Peyer's patch (tissue), 4 donors: ENCODE data around the gene GDF7. TPM values are rescaled to one million over a fixed set of nuclear protein-coding genes. Genes with fewer than 3 reads are reported as not detected.

Experiments used
- DNase-seq, 3 donors: peaks; one replicate each; pipeline ENCODE4 v3.0.0-alpha.2; 2017 to 2019
- H3K27ac ChIP-seq, 4 donors: fragments of 200-600 bp; sonication (generic); one replicate each; pipeline ENCODE4 v1.5.1; 2016 to 2019
- H3K27me3 ChIP-seq, 2 donors: fragments of 200-600 bp; sonication (generic); one replicate each; pipeline ENCODE4 v1.5.1; 2019
- H3K36me3 ChIP-seq, 3 donors: fragments of 200-600 bp; sonication (generic); one replicate each; pipeline ENCODE4 v1.5.1; 2016 to 2019
- H3K4me1 ChIP-seq, 4 donors: fragments of 200-600 bp; sonication (generic); one replicate each; pipeline ENCODE4 v1.5.1; 2016 to 2019
- H3K4me3 ChIP-seq, 4 donors: fragments of 200-600 bp; sonication (generic); 1 replicate in 3 of 4; 2 replicates in 1 of 4; pipeline ENCODE4 v1.5.1; 2016 to 2019; ENCODE audit warnings: mild to moderate bottlenecking in 1 of 4
- H3K9me3 ChIP-seq, 4 donors: fragments of 200-600 bp; sonication (generic); one replicate each; pipeline ENCODE4 v1.5.1; 2016 to 2019; ENCODE audit warnings: mild to moderate bottlenecking in 1 of 4
- POLR2A ChIP-seq, 2 donors: fragments of 450-650 bp; IDR thresholded peaks; one replicate each; pipeline ENCODE4 v1.5.1; 2017; ENCODE audit warnings: antibody characterized with exemption in 2 of 2, mild to moderate bottlenecking in 2 of 2, moderate library complexity in 2 of 2
- total RNA-seq, 4 donors: library from RNA; depleted of rRNA; stranded (reverse); fragments of >200 nt; gene quantifications; one replicate each; pipeline ENCODE4 v1.1.0, GENCODE V29; 2016
- TF ChIP-seq, protein P1 (sequence below), 6 experiments: fragments of 450-650 bp in 4 of 6; fragments of 200-600 bp in 2 of 6; sonication (generic) in 1 of 6; IDR thresholded peaks; one replicate each; pipeline ENCODE4 v1.5.1; 2017 to 2019; ENCODE audit warnings: antibody characterized with exemption in 6 of 6, mild to moderate bottlenecking in 3 of 6, moderate library complexity in 1 of 6

The GDF7 gene
- total RNA-seq, 4 donors from 2014 or later = 0.09 to 1.7 (median 0.38) TPM

- peak in 2 of 3 donors; percentile 16 to 34 for DNase-seq
- H3K9me3 ChIP-seq = no peaks in the 10 kb centered on the region
- no peak overlapping the region for H3K4me3 ChIP-seq
- no peak overlapping the region for H3K27ac ChIP-seq
- TF ChIP-seq, protein P1, sequence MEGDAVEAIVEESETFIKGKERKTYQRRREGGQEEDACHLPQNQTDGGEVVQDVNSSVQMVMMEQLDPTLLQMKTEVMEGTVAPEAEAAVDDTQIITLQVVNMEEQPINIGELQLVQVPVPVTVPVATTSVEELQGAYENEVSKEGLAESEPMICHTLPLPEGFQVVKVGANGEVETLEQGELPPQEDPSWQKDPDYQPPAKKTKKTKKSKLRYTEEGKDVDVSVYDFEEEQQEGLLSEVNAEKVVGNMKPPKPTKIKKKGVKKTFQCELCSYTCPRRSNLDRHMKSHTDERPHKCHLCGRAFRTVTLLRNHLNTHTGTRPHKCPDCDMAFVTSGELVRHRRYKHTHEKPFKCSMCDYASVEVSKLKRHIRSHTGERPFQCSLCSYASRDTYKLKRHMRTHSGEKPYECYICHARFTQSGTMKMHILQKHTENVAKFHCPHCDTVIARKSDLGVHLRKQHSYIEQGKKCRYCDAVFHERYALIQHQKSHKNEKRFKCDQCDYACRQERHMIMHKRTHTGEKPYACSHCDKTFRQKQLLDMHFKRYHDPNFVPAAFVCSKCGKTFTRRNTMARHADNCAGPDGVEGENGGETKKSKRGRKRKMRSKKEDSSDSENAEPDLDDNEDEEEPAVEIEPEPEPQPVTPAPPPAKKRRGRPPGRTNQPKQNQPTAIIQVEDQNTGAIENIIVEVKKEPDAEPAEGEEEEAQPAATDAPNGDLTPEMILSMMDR (IDR thresholded peaks at IDR 0.05) = no peak
- TF ChIP-seq POLR2A (IDR thresholded peaks at IDR 0.05) = no peak
- peaks cover 0 to 26% (median 0%) of the 10 kb centered on the region in 4 donors for H3K4me1 ChIP-seq
- H3K36me3 ChIP-seq = peaks cover 0 to 49% (median 0%) of the 10 kb centered on the region in 3 donors
- no peaks in the 10 kb centered on the region for H3K27me3 ChIP-seq
Observed at GRCh38 chr2:20623241-20623640, 43.7 kb upstream of the GDF7 start.

DNA sequence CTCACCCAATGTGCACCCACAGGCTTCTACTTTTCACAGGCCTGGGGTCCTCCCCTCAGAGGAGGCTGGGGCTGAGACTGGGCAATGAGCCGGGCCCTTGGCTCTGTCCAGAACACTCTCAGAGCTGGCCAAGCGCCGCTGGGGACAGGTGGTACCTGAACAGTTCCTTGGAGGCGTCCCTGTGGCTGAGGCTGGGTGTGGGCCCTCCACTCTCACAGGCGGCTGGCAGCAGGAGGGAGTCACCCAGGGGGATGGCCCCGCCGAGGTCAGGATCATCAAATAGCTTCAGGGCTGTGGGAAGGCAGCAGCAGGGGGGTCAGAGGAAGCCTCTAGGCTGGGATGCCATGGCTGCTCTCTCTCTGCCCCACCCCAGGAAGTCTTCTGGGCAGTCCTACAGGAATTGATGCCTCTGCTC is 43.2 kb upstream of the GDF7 start:
- no peak overlapping the region for H3K27ac ChIP-seq
- H3K4me3 ChIP-seq = no peak overlapping the region
- peaks cover 0 to 21% (median 0%) of the 10 kb centered on the region in 4 donors for H3K4me1 ChIP-seq
- DNase-seq = peak in 2 of 3 donors; percentile 34 to 35
- H3K27me3 ChIP-seq = no peaks in the 10 kb centered on the region
- TF ChIP-seq, protein P1 (IDR thresholded peaks at IDR 0.05) = no peak
- TF ChIP-seq POLR2A (IDR thresholded peaks at IDR 0.05) = no peak
- H3K9me3 ChIP-seq = no peaks in the 10 kb centered on the region
- peaks cover 0 to 49% (median 0%) of the 10 kb centered on the region in 3 donors for H3K36me3 ChIP-seq

DNA sequence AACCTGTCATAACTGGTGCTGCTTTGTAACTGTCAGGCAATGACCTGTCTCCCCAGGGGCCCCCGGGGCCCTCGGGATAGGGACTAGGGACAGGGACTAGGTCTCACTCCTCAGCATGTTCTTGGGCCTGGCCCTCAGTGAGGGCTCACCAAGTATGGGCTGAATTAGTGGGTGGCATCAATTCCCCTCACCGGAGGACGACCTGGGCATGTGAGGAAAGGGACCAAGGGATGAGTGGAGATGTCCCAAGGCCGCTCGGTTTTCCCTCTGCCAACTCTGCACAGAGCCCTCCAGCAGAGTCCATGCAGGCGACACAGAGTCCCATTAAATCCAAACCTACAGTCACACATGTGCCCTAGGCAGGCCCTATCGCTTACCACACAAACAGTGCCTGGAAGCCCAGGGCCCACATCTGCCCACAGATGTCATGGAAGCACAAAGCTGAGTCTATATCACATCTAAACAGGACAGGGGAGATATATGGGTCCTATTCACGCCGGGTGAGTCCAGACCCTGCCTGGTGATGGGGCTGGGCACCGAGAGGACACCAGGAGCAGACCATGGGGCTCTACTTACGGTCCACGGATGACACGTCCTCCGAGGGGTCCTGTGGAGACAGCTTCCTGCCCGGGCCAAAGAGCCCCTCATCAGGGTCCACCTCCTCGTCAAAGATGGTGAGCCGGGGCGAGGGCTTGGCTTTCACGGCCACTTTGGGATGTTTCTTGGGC is 42.6 kb upstream of the GDF7 start:
- Histone ChIP-seq H3K4me1 (peaks cover 0 to 15% (median 0%) of the 10 kb centered on the region in 4 donors), H3K27ac (peak overlapping the region in 1 of 4 donors; percentile 62), H3K9me3 (no peaks in the 10 kb centered on the region), H3K36me3 (peaks cover 0 to 49% (median 0%) of the 10 kb centered on the region in 3 donors), H3K4me3 (no peak overlapping the region), H3K27me3 (no peaks in the 10 kb centered on the region)
- DNase-seq = peak in 2 of 3 donors; percentile 36 to 40
- TF ChIP-seq, protein P1 (IDR thresholded peaks at IDR 0.05) = no peak
- TF ChIP-seq POLR2A (IDR thresholded peaks at IDR 0.05) = no peak

GRCh38 chr2:20624884-20625485 is 42.0 kb upstream of the GDF7 start:
- peak in 2 of 3 donors; percentile 39 to 40 for DNase-seq
- Histone ChIP-seq H3K4me3 (no peak overlapping the region), H3K36me3 (peaks cover 0 to 49% (median 0%) of the 10 kb centered on the region in 3 donors), H3K27me3 (no peaks in the 10 kb centered on the region), H3K4me1 (peaks cover 0 to 12% (median 0%) of the 10 kb centered on the region in 4 donors), H3K27ac (peak overlapping the region in 3 of 4 donors; percentile 10 to 68 (median 62)), H3K9me3 (no peaks in the 10 kb centered on the region)
- TF ChIP-seq, protein P1 (IDR thresholded peaks at IDR 0.05) = no peak
- no peak for TF ChIP-seq POLR2A (IDR thresholded peaks at IDR 0.05)

DNA sequence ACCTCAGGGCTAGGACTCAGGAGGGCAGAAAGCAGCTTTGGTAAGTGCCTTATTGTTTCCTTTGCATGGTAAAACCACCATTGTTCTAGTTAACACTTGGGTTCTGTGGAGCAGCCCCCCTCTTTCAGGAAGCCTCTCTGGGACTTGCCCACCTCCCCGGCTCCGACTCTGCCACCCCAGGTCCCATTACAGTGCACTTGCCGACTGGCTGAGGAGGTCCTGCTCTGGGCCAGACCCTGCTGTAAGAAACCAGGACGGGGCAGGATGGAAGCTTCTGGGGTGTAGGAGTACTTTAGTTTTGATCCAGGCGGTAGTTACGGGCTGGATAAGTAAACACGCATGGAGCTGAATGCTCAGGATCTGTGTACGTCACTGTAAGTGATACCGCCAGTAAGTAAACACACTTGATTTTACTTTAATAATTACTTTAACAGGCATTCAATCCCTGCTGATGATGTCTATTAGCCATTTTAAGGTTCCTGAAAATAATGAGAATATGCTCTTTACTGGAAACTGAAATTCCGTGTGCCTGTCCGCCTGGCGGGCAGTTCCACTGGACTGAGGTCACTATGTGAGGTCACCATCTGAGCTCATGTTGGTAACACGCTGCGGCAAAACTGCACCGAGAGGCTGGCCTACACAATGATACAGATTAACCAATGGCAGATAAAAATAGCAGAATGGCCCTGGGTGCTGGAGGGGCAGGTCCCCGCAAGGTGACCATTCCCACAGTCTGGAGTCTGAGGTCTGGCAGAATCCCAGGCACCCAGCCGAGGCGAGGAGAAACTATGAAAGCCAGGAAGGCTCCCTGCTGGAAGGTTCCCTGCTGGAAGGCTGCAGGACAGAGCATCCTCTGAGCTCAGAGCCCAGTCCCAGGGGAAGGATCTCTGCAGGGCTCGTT is 41.2 kb upstream of the GDF7 start:
- peak in 2 of 3 donors; percentile 42 to 52 for DNase-seq

More for the DNA sequence above, 41.2 kb upstream of the GDF7 start:
- H3K4me3 ChIP-seq = no peak overlapping the region
- TF ChIP-seq POLR2A (IDR thresholded peaks at IDR 0.05) = no peak
- TF ChIP-seq, protein P1 (IDR thresholded peaks at IDR 0.05) = peak in 3 of 6 experiments; percentile 18 to 25 (median 21)
- peak overlapping the region in 3 of 4 donors; percentile 18 to 68 (median 62) for H3K27ac ChIP-seq
- H3K27me3 ChIP-seq = no peaks in the 10 kb centered on the region
- H3K4me1 ChIP-seq = peaks cover 0 to 12% (median 0%) of the 10 kb centered on the region in 4 donors
- peaks cover 0 to 49% (median 0%) of the 10 kb centered on the region in 3 donors for H3K36me3 ChIP-seq
- H3K9me3 ChIP-seq = no peaks in the 10 kb centered on the region
